Keratinocyte (primary cell): ENCODE measurements around the gene SPACA7. TPM values are rescaled to one million over a fixed set of nuclear protein-coding genes. Genes with fewer than 3 reads are reported as not detected.

ENCODE experiments used
- DNase-seq: peaks from one replicate; pipeline ENCODE4 v3.0.0-alpha.2; 2011; ENCODE audit warnings: low read depth, missing footprints, low spot score
- FAIRE-seq: peaks from 2 replicates; lab custom pipeline; 2011; peaks lifted over from hg19 to GRCh38; lab: Jason Lieb, UNC
- H2AFZ ChIP-seq: 2 replicates; pipeline ENCODE4 v1.6.0; 2012; ENCODE audit warnings: low read length, control low read depth, inconsistent platforms; ENCODE audit not compliant: control insufficient read depth
- H3K27ac ChIP-seq: 2 replicates; pipeline ENCODE4 v1.5.1; 2011; ENCODE audit warnings: low read length; ENCODE audit not compliant: control insufficient read depth, insufficient read depth
- H3K27me3 ChIP-seq: 3 replicates; pipeline ENCODE4 v1.6.0; 2011; ENCODE audit warnings: low read length; ENCODE audit not compliant: control insufficient read depth, insufficient read depth; ENCODE audit errors: extremely low read depth
- H3K36me3 ChIP-seq, 2 experiments: 2 replicates in 1 of 2; 3 replicates in 1 of 2; pipeline ENCODE4 v1.5.1; 2011; ENCODE audit warnings: low read length in 2 of 2, mild to moderate bottlenecking in 1 of 2; ENCODE audit not compliant: control insufficient read depth in 2 of 2, insufficient read depth in 2 of 2; ENCODE audit errors: extremely low read depth in 1 of 2
- H3K4me1 ChIP-seq: 3 replicates; pipeline ENCODE4 v1.5.1; 2011; ENCODE audit warnings: low read length; ENCODE audit not compliant: control insufficient read depth, insufficient read depth; ENCODE audit errors: extremely low read depth
- H3K4me2 ChIP-seq: 3 replicates; pipeline ENCODE4 v1.6.0; 2011; ENCODE audit warnings: low read depth, low read length; ENCODE audit not compliant: control insufficient read depth, insufficient read depth; ENCODE audit errors: extremely low read depth
- H3K4me3 ChIP-seq, 3 experiments: fragments of 200-600 bp in 1 of 3; sonication (generic) in 1 of 3; 2 replicates in 2 of 3; 3 replicates in 1 of 3; pipeline ENCODE4 v1.5.1; 2011 to 2016; ENCODE audit warnings: low read length in 3 of 3, mild to moderate bottlenecking in 3 of 3, control low read depth in 2 of 3, inconsistent platforms in 1 of 3, low read depth in 1 of 3, mixed read lengths in 1 of 3, mixed run types in 1 of 3, moderate library complexity in 1 of 3; ENCODE audit not compliant: control insufficient read depth in 2 of 3, insufficient read depth in 2 of 3; ENCODE audit errors: extremely low read depth in 1 of 3
- H3K79me2 ChIP-seq: 2 replicates; pipeline ENCODE4 v1.6.0; 2012; ENCODE audit warnings: low read length; ENCODE audit not compliant: control insufficient read depth, insufficient read depth
- H3K9ac ChIP-seq: 3 replicates; pipeline ENCODE4 v1.6.0; 2011; ENCODE audit warnings: low read length; ENCODE audit not compliant: control insufficient read depth, insufficient read depth; ENCODE audit errors: extremely low read depth
- H3K9me1 ChIP-seq: 3 replicates; pipeline ENCODE4 v1.6.0; 2011; ENCODE audit warnings: low read length; ENCODE audit not compliant: control insufficient read depth, insufficient read depth; ENCODE audit errors: extremely low read depth
- H3K9me3 ChIP-seq: 2 replicates; pipeline ENCODE4 v1.5.1; 2012; ENCODE audit warnings: low read depth, low read length; ENCODE audit not compliant: control insufficient read depth
- H4K20me1 ChIP-seq: 3 replicates; pipeline ENCODE4 v1.6.0; 2011; ENCODE audit warnings: low read length; ENCODE audit not compliant: control insufficient read depth, insufficient read depth; ENCODE audit errors: extremely low read depth
- CTCF ChIP-seq, 3 experiments: IDR thresholded peaks in 1 of 3; conservative IDR thresholded peaks in 1 of 3; optimal IDR thresholded peaks in 1 of 3; 2 replicates in 2 of 3; 3 replicates in 1 of 3; pipeline versions ENCODE3 to v1.5.1; 2011; ENCODE audit warnings: low read length in 3 of 3, mild to moderate bottlenecking in 3 of 3, moderate library complexity in 2 of 3, control low read depth in 1 of 3, inconsistent platforms in 1 of 3; ENCODE audit not compliant: insufficient read depth in 2 of 3; ENCODE audit errors: extremely low read depth in 1 of 3
- EZH2 ChIP-seq: IDR thresholded peaks from one replicate; pipeline ENCODE4 v1.6.1; 2012; ENCODE audit warnings: inconsistent platforms, mild to moderate bottlenecking, low read length, moderate library complexity
- dilution Hi-C: fragments of 300-500 bp; cut with MboI; formaldehyde crosslinking; loops from one replicate; pipeline ENCODE4 v1.7.0; 2020; ENCODE audit warnings: low sequenced_read_pairs; ENCODE audit not compliant: extremely low pct_ligation_motif_present
- polyA plus RNA-seq, 5 experiments: library from polyadenylated mRNA; depleted of rRNA in 3 of 5; stranded (reverse) in 3 of 5; stranded (forward) in 1 of 5; unstranded in 1 of 5; fragments of >200 nt; gene quantifications; 1 replicate in 1 of 5; 2 replicates in 3 of 5; 3 replicates in 1 of 5; pipeline versions ENCODE4 v1.2.1 to v1.2.3, GENCODE V29; 2011 to 2012; ENCODE audit warnings: missing spikeins in 2 of 5, low read depth in 1 of 5, low replicate concordance in 1 of 5

Gene SPACA7
- polyA plus RNA-seq, 1 donor (not counting 4 experiments of a cell fraction or from before 2014, with no cell fraction given) = not detected

GRCh38 chr13:112363867-112364528 lies 12.2 kb upstream of the SPACA7 start:
- Histone ChIP-seq H3K4me3 (no peak overlapping the region), H3K27ac (no peak overlapping the region), H3K4me1 (no peaks in the 10 kb centered on the region), H3K9ac (no peak overlapping the region), H3K9me1 (no peaks in the 10 kb centered on the region), H4K20me1 (no peaks in the 10 kb centered on the region), H3K4me2 (no peak overlapping the region), H3K79me2 (no peaks in the 10 kb centered on the region), H2AFZ (no peak overlapping the region), H3K27me3 (no peaks in the 10 kb centered on the region), H3K36me3 (no peaks in the 10 kb centered on the region), H3K9me3 (peaks cover 2% of the 10 kb centered on the region)
- DNase-seq = no peak
- dilution Hi-C loops = no loop called here
- TF ChIP-seq CTCF (optimal IDR thresholded peaks at IDR 0.05 in 1 of 3, IDR thresholded peaks at IDR 0.05 in 1 of 3, conservative IDR thresholded peaks at IDR 0.05 in 1 of 3; ENCODE audit: extremely low read depth in 1 of 3, insufficient read depth in 2 of 3, low read length in 3 of 3) = no peak
- no peak for TF ChIP-seq EZH2
- no peak for FAIRE-seq

DNA sequence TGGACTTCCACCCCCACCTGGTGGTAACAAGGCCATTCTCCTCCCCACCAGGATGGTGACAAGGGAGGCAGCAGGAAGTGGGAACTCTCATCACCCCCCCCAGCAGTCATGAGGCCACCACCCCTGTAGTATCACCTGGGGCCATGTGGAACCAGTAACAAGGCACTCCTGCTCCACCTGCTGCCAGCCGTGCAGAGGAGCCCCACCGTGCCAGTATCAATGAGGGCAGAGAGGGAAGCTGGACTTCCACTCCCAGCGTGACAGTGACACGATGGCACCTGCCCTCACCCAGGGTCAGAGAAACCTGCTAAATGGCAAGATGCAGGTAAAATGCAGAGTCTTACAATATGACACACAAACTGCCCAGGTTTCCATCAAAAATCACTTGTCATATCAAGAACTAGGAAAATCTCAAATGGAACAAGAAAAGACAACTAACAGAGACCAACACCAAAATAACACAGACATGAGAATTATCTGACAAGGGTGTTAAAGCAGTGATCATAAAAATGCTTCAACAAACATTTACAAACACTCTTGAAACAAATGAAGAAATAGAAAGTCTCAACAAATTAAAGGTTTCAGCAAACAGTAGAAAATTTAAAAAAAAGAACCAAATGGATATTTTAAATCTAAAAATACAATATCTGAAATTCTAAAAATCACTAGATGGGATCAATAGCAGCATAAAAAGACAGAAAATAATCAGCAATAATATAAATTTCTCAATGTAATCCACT lies 9.1 kb upstream of the SPACA7 start:
- FAIRE-seq (no peak), DNase-seq (no peak)
- Histone ChIP-seq H4K20me1 (no peaks in the 10 kb centered on the region), H2AFZ (no peak overlapping the region), H3K9me3 (peaks cover 2% of the 10 kb centered on the region), H3K79me2 (no peaks in the 10 kb centered on the region), H3K9me1 (no peaks in the 10 kb centered on the region), H3K36me3 (no peaks in the 10 kb centered on the region), H3K9ac (no peak overlapping the region), H3K27me3 (no peaks in the 10 kb centered on the region), H3K27ac (no peak overlapping the region), H3K4me3 (no peak overlapping the region), H3K4me2 (no peak overlapping the region), H3K4me1 (no peaks in the 10 kb centered on the region)
- dilution Hi-C loops = no loop called here
- TF ChIP-seq CTCF (optimal IDR thresholded peaks at IDR 0.05 in 1 of 3, IDR thresholded peaks at IDR 0.05 in 1 of 3, conservative IDR thresholded peaks at IDR 0.05 in 1 of 3; ENCODE audit: extremely low read depth in 1 of 3, insufficient read depth in 2 of 3, low read length in 3 of 3) (no peak), EZH2 (no peak)
